ENCODE measurements around the gene PACRG. TPM values are rescaled to one million over a fixed set of nuclear protein-coding genes. Genes with fewer than 3 reads are reported as not detected.

The PACRG gene
- total and polyA plus RNA-seq, 2 of the 13 experiments (the other 11 are each of a cell fraction or from before 2014, with no cell fraction given): 0.13 TPM; not detected in 1

GRCh38 chr6:162727322-162728182, at the start of gene PACRG, which contains the start of gene PRKN (continued):
- peak; percentile 69; the same call in 1 of the 2 replicates for TF ChIP-seq ZFP41 (CRISPR knock-in tag; IDR thresholded peaks at IDR 0.05; ENCODE audit: borderline replicate concordance)
- peak; percentile 32; the same call in 1 of the 2 replicates for TF ChIP-seq PITX1 (CRISPR knock-in tag; IDR thresholded peaks at IDR 0.05)
- no peak for TF ChIP-seq SIN3A (IDR thresholded peaks at IDR 0.05; ENCODE audit: borderline replicate concordance, low read depth, low read length)
- peak; percentile 47; the same call in 1 of the 2 replicates for TF ChIP-seq ZBTB10 (CRISPR knock-in tag; IDR thresholded peaks at IDR 0.05; ENCODE audit: borderline replicate concordance)
- no peak; the same call in 1 of the 2 replicates for TF ChIP-seq ZNF704 (CRISPR knock-in tag; IDR thresholded peaks at IDR 0.05; ENCODE audit: borderline replicate concordance)
- TF ChIP-seq E2F5 (CRISPR knock-in tag; conservative IDR thresholded peaks at IDR 0.05): no peak
- peak; percentile 71; the same call in 1 of the 2 replicates for TF ChIP-seq ZNF335 (CRISPR knock-in tag; IDR thresholded peaks at IDR 0.05)
- peak; percentile 77; the same call in 1 of the 2 replicates for TF ChIP-seq KLF12 (CRISPR knock-in tag; IDR thresholded peaks at IDR 0.05; ENCODE audit: borderline replicate concordance)
- TF ChIP-seq, protein P1, sequence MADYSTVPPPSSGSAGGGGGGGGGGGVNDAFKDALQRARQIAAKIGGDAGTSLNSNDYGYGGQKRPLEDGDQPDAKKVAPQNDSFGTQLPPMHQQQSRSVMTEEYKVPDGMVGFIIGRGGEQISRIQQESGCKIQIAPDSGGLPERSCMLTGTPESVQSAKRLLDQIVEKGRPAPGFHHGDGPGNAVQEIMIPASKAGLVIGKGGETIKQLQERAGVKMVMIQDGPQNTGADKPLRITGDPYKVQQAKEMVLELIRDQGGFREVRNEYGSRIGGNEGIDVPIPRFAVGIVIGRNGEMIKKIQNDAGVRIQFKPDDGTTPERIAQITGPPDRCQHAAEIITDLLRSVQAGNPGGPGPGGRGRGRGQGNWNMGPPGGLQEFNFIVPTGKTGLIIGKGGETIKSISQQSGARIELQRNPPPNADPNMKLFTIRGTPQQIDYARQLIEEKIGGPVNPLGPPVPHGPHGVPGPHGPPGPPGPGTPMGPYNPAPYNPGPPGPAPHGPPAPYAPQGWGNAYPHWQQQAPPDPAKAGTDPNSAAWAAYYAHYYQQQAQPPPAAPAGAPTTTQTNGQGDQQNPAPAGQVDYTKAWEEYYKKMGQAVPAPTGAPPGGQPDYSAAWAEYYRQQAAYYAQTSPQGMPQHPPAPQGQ (CRISPR knock-in tag; IDR thresholded peaks at IDR 0.05; ENCODE audit: borderline replicate concordance): 0 out of 2 replicates have a peak, but pooled peaks have one; percentile 25
- TF ChIP-seq ZNF343 (CRISPR knock-in tag; IDR thresholded peaks at IDR 0.05): no peak; the same call in 1 of the 2 replicates
- TF ChIP-seq ZNF280D (CRISPR knock-in tag; IDR thresholded peaks at IDR 0.05): no peak
- TF ChIP-seq RBAK (CRISPR knock-in tag; IDR thresholded peaks at IDR 0.05): no peak; the same call in 1 of the 2 replicates
- peak; percentile 55 for TF ChIP-seq ZSCAN31 (CRISPR knock-in tag; IDR thresholded peaks at IDR 0.05; ENCODE audit: low read depth)
- TF ChIP-seq CSRNP2 (CRISPR knock-in tag; conservative IDR thresholded peaks at IDR 0.05; ENCODE audit: low read depth): no peak
- peak; percentile 67; the same call in 1 of the 2 replicates for TF ChIP-seq NFE2L1 (CRISPR knock-in tag; IDR thresholded peaks at IDR 0.05; ENCODE audit: borderline replicate concordance)
